ENCODE results near the gene GNB1L. TPM values are rescaled to one million over a fixed set of nuclear protein-coding genes. Genes with fewer than 3 reads are reported as not detected.

The GNB1L gene
- total and polyA plus RNA-seq, 9 of the 15 experiments (the other 6 are each of a cell fraction or from before 2014, with no cell fraction given), result 0.56 to 50.5 (median 10.2) TPM

DNA sequence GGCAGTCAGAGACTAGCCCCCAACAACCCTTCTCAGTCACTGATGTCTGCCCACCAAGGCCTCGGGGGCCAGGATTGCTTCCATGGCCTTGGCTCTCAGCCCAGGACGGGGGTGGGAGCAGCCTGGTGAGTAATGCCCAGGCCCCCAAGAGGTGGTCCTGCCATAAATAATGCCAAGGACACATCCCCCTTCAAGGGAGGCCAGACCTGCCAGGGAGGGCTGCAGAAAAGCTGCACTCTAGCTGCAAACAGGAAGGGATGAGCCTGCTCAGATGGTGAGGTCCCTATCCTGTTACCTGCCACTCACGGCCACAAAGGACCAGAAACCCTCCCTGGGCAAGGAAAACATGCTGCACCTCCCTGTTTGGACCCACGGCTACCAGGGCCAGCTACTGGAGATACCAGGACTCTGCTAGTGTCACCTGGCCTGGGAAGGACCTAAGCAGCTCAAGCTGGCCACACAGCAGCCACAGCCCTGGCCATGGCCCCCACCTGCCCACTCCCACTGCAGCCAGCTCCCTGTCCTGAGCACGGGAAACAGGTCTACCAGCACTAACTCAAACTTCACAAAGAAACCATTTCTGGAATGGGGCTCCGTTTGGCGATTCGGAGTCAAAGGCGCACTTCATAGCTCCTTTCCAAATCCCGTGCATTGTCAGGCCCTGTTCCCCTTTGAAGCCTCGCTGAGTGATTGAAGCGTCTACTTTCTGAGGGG is 12.1 kb downstream of the GNB1L start (continued):
- TF ChIP-seq, protein P1, sequence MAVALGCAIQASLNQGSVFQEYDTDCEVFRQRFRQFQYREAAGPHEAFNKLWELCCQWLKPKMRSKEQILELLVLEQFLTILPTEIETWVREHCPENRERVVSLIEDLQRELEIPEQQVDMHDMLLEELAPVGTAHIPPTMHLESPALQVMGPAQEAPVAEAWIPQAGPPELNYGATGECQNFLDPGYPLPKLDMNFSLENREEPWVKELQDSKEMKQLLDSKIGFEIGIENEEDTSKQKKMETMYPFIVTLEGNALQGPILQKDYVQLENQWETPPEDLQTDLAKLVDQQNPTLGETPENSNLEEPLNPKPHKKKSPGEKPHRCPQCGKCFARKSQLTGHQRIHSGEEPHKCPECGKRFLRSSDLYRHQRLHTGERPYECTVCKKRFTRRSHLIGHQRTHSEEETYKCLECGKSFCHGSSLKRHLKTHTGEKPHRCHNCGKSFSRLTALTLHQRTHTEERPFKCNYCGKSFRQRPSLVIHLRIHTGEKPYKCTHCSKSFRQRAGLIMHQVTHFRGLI (CRISPR knock-in tag; IDR thresholded peaks at IDR 0.05), result no peak
- TF ChIP-seq, protein P2, sequence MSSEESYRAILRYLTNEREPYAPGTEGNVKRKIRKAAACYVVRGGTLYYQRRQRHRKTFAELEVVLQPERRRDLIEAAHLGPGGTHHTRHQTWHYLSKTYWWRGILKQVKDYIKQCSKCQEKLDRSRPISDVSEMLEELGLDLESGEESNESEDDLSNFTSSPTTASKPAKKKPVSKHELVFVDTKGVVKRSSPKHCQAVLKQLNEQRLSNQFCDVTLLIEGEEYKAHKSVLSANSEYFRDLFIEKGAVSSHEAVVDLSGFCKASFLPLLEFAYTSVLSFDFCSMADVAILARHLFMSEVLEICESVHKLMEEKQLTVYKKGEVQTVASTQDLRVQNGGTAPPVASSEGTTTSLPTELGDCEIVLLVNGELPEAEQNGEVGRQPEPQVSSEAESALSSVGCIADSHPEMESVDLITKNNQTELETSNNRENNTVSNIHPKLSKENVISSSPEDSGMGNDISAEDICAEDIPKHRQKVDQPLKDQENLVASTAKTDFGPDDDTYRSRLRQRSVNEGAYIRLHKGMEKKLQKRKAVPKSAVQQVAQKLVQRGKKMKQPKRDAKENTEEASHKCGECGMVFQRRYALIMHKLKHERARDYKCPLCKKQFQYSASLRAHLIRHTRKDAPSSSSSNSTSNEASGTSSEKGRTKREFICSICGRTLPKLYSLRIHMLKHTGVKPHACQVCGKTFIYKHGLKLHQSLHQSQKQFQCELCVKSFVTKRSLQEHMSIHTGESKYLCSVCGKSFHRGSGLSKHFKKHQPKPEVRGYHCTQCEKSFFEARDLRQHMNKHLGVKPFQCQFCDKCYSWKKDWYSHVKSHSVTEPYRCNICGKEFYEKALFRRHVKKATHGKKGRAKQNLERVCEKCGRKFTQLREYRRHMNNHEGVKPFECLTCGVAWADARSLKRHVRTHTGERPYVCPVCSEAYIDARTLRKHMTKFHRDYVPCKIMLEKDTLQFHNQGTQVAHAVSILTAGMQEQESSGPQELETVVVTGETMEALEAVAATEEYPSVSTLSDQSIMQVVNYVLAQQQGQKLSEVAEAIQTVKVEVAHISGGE (CRISPR knock-in tag; IDR thresholded peaks at IDR 0.05), result no peak
- TF ChIP-seq, protein P3, sequence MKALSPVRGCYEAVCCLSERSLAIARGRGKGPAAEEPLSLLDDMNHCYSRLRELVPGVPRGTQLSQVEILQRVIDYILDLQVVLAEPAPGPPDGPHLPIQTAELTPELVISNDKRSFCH (CRISPR knock-in tag; IDR thresholded peaks at IDR 0.05), result no peak
- TF ChIP-seq, protein P3 (tag; IDR thresholded peaks at IDR 0.05), result no peak
- TF ChIP-seq LEF1 (IDR thresholded peaks at IDR 0.05) (no peak), HMGN3 (IDR thresholded peaks at IDR 0.05; ENCODE audit: borderline replicate concordance, extremely low read depth, insufficient read length, low read depth, low read length) (peak; percentile 53), SMAD2 (IDR thresholded peaks at IDR 0.05; ENCODE audit: low read depth, low read length) (no peak), FOXJ2 (tag; IDR thresholded peaks at IDR 0.05) (no peak)
- TF ChIP-seq, protein P4, sequence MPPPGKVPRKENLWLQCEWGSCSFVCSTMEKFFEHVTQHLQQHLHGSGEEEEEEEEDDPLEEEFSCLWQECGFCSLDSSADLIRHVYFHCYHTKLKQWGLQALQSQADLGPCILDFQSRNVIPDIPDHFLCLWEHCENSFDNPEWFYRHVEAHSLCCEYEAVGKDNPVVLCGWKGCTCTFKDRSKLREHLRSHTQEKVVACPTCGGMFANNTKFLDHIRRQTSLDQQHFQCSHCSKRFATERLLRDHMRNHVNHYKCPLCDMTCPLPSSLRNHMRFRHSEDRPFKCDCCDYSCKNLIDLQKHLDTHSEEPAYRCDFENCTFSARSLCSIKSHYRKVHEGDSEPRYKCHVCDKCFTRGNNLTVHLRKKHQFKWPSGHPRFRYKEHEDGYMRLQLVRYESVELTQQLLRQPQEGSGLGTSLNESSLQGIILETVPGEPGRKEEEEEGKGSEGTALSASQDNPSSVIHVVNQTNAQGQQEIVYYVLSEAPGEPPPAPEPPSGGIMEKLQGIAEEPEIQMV (tag; conservative IDR thresholded peaks at IDR 0.05; ENCODE audit: low read depth), result no peak
- TF ChIP-seq, protein P5, sequence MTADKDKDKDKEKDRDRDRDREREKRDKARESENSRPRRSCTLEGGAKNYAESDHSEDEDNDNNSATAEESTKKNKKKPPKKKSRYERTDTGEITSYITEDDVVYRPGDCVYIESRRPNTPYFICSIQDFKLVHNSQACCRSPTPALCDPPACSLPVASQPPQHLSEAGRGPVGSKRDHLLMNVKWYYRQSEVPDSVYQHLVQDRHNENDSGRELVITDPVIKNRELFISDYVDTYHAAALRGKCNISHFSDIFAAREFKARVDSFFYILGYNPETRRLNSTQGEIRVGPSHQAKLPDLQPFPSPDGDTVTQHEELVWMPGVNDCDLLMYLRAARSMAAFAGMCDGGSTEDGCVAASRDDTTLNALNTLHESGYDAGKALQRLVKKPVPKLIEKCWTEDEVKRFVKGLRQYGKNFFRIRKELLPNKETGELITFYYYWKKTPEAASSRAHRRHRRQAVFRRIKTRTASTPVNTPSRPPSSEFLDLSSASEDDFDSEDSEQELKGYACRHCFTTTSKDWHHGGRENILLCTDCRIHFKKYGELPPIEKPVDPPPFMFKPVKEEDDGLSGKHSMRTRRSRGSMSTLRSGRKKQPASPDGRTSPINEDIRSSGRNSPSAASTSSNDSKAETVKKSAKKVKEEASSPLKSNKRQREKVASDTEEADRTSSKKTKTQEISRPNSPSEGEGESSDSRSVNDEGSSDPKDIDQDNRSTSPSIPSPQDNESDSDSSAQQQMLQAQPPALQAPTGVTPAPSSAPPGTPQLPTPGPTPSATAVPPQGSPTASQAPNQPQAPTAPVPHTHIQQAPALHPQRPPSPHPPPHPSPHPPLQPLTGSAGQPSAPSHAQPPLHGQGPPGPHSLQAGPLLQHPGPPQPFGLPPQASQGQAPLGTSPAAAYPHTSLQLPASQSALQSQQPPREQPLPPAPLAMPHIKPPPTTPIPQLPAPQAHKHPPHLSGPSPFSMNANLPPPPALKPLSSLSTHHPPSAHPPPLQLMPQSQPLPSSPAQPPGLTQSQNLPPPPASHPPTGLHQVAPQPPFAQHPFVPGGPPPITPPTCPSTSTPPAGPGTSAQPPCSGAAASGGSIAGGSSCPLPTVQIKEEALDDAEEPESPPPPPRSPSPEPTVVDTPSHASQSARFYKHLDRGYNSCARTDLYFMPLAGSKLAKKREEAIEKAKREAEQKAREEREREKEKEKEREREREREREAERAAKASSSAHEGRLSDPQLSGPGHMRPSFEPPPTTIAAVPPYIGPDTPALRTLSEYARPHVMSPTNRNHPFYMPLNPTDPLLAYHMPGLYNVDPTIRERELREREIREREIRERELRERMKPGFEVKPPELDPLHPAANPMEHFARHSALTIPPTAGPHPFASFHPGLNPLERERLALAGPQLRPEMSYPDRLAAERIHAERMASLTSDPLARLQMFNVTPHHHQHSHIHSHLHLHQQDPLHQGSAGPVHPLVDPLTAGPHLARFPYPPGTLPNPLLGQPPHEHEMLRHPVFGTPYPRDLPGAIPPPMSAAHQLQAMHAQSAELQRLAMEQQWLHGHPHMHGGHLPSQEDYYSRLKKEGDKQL (CRISPR knock-in tag; IDR thresholded peaks at IDR 0.05; ENCODE audit: borderline replicate concordance), result no peak
